Cardiac atrium fibroblast (primary cell): Measurements from ENCODE around the gene RNF181. TPM values are rescaled to one million over a fixed set of nuclear protein-coding genes. Genes with fewer than 3 reads are reported as not detected.

Experiments used
- total RNA-seq: library from RNA; depleted of rRNA; stranded (reverse); fragments of >200 nt; gene quantifications from 2 replicates; pipeline ENCODE4 v1.2.3, GENCODE V29; 2015

RNF181 gene
- total RNA-seq, result 136 and 149 TPM in 2 replicates

GRCh38 chr2:85595301-85596025 is at the start of gene RNF181:
Gene RNF181, plus strand, starts transcription at chr2:85595745. Its CDS starts 19 bp downstream, at chr2:85595764.

GRCh38 chr2:85561280-85562212 is 34.0 kb upstream of the RNF181 start, which contains the start of gene GGCX:
Gene GGCX, minus strand, starts transcription at chr2:85561493. Its CDS starts 65 bp downstream, at chr2:85561428.

GRCh38 chr2:85577386-85578242 is 17.9 kb upstream of the RNF181 start, which contains the start of gene VAMP8:
Gene VAMP8, plus strand, starts transcription at chr2:85577586. Its CDS starts 61 bp downstream, at chr2:85577647.

GRCh38 chr2:85584354-85584856 is 11.1 kb upstream of the RNF181 start, which contains the start of gene VAMP5:
Gene VAMP5, plus strand, starts transcription at chr2:85584431. Its CDS starts 60 bp downstream, at chr2:85584491.

GRCh38 chr2:85602476-85603234 is 7.1 kb downstream of the RNF181 start, which contains the start of gene TMEM150A:
Gene TMEM150A, minus strand, starts transcription at chr2:85602698. Its CDS starts 750 bp downstream, at chr2:85601948.

GRCh38 chr2:85611705-85612587 is 16.4 kb downstream of the RNF181 start, which contains the start of gene C2orf68:
Gene C2orf68, minus strand, starts transcription at chr2:85612066. Its CDS starts 82 bp downstream, at chr2:85611984.

Other genes starting within 250 kb of the RNF181 start
- 44.6 and 55.8 TPM in 2 replicates for gene RETSAT, start 241.2 kb upstream of the RNF181 start, total RNA-seq
- 8.3 and 10.5 TPM in 2 replicates for gene ELMOD3, start 241.0 kb upstream of the RNF181 start, total RNA-seq
- gene CAPG, start 185.4 kb upstream of the RNF181 start, total RNA-seq, result 23.3 and 29.4 TPM in 2 replicates
- gene SH2D6, start 177.0 kb upstream of the RNF181 start, total RNA-seq, result not detected in 2 replicates
- gene MAT2A, start 56.6 kb upstream of the RNF181 start, total RNA-seq, result 86.3 and 97.7 TPM in 2 replicates
- 46.5 and 82.5 TPM in 2 replicates for gene GGCX, start 34.3 kb upstream of the RNF181 start, total RNA-seq
- gene VAMP8, start 18.2 kb upstream of the RNF181 start, total RNA-seq, result 0.16 and 2.2 TPM in 2 replicates
- gene VAMP5, start 11.3 kb upstream of the RNF181 start, total RNA-seq, result 30.6 and 43.5 TPM in 2 replicates
- gene TMEM150A, start 7.0 kb downstream of the RNF181 start, total RNA-seq, result 21.4 and 31.4 TPM in 2 replicates
- 7.4 and 11.0 TPM in 2 replicates for gene C2orf68, start 16.3 kb downstream of the RNF181 start, total RNA-seq
- 46.2 and 46.3 TPM in 2 replicates for gene USP39, start 20.4 kb downstream of the RNF181 start, total RNA-seq
- gene SFTPB, start 72.5 kb downstream of the RNF181 start, total RNA-seq, result not detected in 2 replicates
- gene GNLY, start 98.6 kb downstream of the RNF181 start, total RNA-seq, result not detected in 2 replicates
- gene ATOH8, start 158.2 kb downstream of the RNF181 start, total RNA-seq, result 115 and 129 TPM in 2 replicates